ENCODE data around the gene STRIP2. TPM values are rescaled to one million over a fixed set of nuclear protein-coding genes. Genes with fewer than 3 reads are reported as not detected.

The STRIP2 gene
- total and polyA plus RNA-seq, 4 experiments from 2014 or later: 0.20 to 0.22 TPM; not detected in 2

- H3K27me3 Mint-ChIP-seq: no peaks in the 10 kb centered on the region
- H3K4me1 Mint-ChIP-seq: no peaks in the 10 kb centered on the region
- DNase-seq: no peak
- Histone ChIP-seq H3K4me1 (ENCODE audit: insufficient read depth, low read length) (no peaks in the 10 kb centered on the region), H3K27me3 (ENCODE audit: insufficient read depth, low read length) (no peaks in the 10 kb centered on the region), H3K9me3 (ENCODE audit: control insufficient read depth in 1 of 2, low read length in 2 of 2) (no peaks in the 10 kb centered on the region), H3K4me3 (ENCODE audit: low read length in 2 of 2) (no peak overlapping the region), H3K36me3 (ENCODE audit: insufficient read depth, low read length) (no peaks in the 10 kb centered on the region), H3K27ac (ENCODE audit: low read depth, low read length) (no peak overlapping the region)
- ChIA-PET CTCF (ENCODE audit: partially characterized antibody) (interaction anchor here (1.0 to 3.2 kb wide), 2 partner anchors 16 to 19 kb away, joined by 4 to 8 read pairs; partner anchors contain the start of gene STRIP2), POLR2A (ENCODE audit: partially characterized antibody) (interaction anchor here (0.5 kb wide), 1 partner anchor 1980 kb away, joined by 3 read pairs; no protein-coding TSS in a partner anchor)
- intact Hi-C loops (cut with micrococcal nuclease): no loop called here
- peaks cover 3 to 6% of the 10 kb centered on the region in 2 donors for H3K36me3 Mint-ChIP-seq
- H3K4me3 Mint-ChIP-seq: no peak overlapping the region
- peaks cover 0 to 11% (median 6%) of the 10 kb centered on the region in 8 donors for H3K9me3 Mint-ChIP-seq
- H3K27ac Mint-ChIP-seq: no peak overlapping the region
Measured at GRCh38 chr7:129453510-129454248, 19.4 kb downstream of the STRIP2 start.

- Mint-ChIP-seq H3K9me3 (peaks cover 0 to 5% (median under 1%) of the 10 kb centered on the region in 8 donors), H3K27ac (no peak overlapping the region), H3K27me3 (no peaks in the 10 kb centered on the region), H3K4me3 (peak overlapping the region in 1 of 8 donors; percentile 57), H3K36me3 (peaks cover 0 to under 1% of the 10 kb centered on the region in 2 donors), H3K4me1 (no peaks in the 10 kb centered on the region)
- no peak for DNase-seq
- no peaks in the 10 kb centered on the region for H3K4me1 ChIP-seq (ENCODE audit: insufficient read depth, low read length)
- H3K36me3 ChIP-seq (ENCODE audit: insufficient read depth, low read length): no peaks in the 10 kb centered on the region
- intact Hi-C loops (cut with micrococcal nuclease): no loop called here
- no peaks in the 10 kb centered on the region for H3K27me3 ChIP-seq (ENCODE audit: insufficient read depth, low read length)
- H3K9me3 ChIP-seq (ENCODE audit: control insufficient read depth in 1 of 2, low read length in 2 of 2): no peaks in the 10 kb centered on the region
- no peak overlapping the region for H3K27ac ChIP-seq (ENCODE audit: low read depth, low read length)
- POLR2A ChIA-PET (ENCODE audit: partially characterized antibody): no interaction called here
- CTCF ChIA-PET (ENCODE audit: partially characterized antibody): interaction anchor here (1.0 to 3.2 kb wide), 2 partner anchors 16 to 20 kb away, joined by 4 to 8 read pairs; partner anchors contain the start of gene STRIP2
- H3K4me3 ChIP-seq (ENCODE audit: low read length in 2 of 2): no peak overlapping the region
Measured at GRCh38 chr7:129454249-129454551, 20.0 kb downstream of the STRIP2 start.

- H3K36me3 ChIP-seq (ENCODE audit: insufficient read depth, low read length): no peaks in the 10 kb centered on the region
- no peaks in the 10 kb centered on the region for H3K9me3 Mint-ChIP-seq
- DNase-seq: no peak
- H3K4me1 ChIP-seq (ENCODE audit: insufficient read depth, low read length): no peaks in the 10 kb centered on the region
- H3K27me3 ChIP-seq (ENCODE audit: insufficient read depth, low read length): no peaks in the 10 kb centered on the region
- H3K4me3 Mint-ChIP-seq: no peak overlapping the region
- no peak overlapping the region for H3K27ac ChIP-seq (ENCODE audit: low read depth, low read length)
- H3K27ac Mint-ChIP-seq: no peak overlapping the region
- intact Hi-C loops (cut with micrococcal nuclease): no loop called here
- H3K9me3 ChIP-seq (ENCODE audit: control insufficient read depth in 1 of 2, low read length in 2 of 2): no peaks in the 10 kb centered on the region
- H3K4me3 ChIP-seq (ENCODE audit: low read length in 2 of 2): no peak overlapping the region
- H3K4me1 Mint-ChIP-seq: no peaks in the 10 kb centered on the region
- no peaks in the 10 kb centered on the region for H3K27me3 Mint-ChIP-seq
- CTCF ChIA-PET (ENCODE audit: partially characterized antibody): no interaction called here
- POLR2A ChIA-PET (ENCODE audit: partially characterized antibody): interaction anchor here (0.7 kb wide), 1 partner anchor 54 kb away, joined by 3 read pairs; no protein-coding TSS in a partner anchor
- H3K36me3 Mint-ChIP-seq: no peaks in the 10 kb centered on the region
Measured at GRCh38 chr7:129456421-129456820, 22.2 kb downstream of the STRIP2 start.

GRCh38 chr7:129457101-129457500, 22.9 kb downstream of the STRIP2 start:
- H3K9me3 ChIP-seq (ENCODE audit: control insufficient read depth in 1 of 2, low read length in 2 of 2): no peaks in the 10 kb centered on the region
- H3K4me1 ChIP-seq (ENCODE audit: insufficient read depth, low read length): no peaks in the 10 kb centered on the region
- H3K27me3 Mint-ChIP-seq: no peaks in the 10 kb centered on the region
- CTCF ChIA-PET (ENCODE audit: partially characterized antibody): no interaction called here
- no peak overlapping the region for H3K27ac ChIP-seq (ENCODE audit: low read depth, low read length)
- no peak for DNase-seq
- H3K36me3 Mint-ChIP-seq: no peaks in the 10 kb centered on the region
- POLR2A ChIA-PET (ENCODE audit: partially characterized antibody): no interaction called here
- H3K4me3 Mint-ChIP-seq: no peak overlapping the region
- H3K4me1 Mint-ChIP-seq: no peaks in the 10 kb centered on the region
- no peaks in the 10 kb centered on the region for H3K36me3 ChIP-seq (ENCODE audit: insufficient read depth, low read length)
- H3K4me3 ChIP-seq (ENCODE audit: low read length in 2 of 2): no peak overlapping the region
- H3K27ac Mint-ChIP-seq: no peak overlapping the region
- H3K9me3 Mint-ChIP-seq: no peaks in the 10 kb centered on the region
- H3K27me3 ChIP-seq (ENCODE audit: insufficient read depth, low read length): no peaks in the 10 kb centered on the region
- intact Hi-C loops (cut with micrococcal nuclease): no loop called here

- Histone ChIP-seq H3K9me3 (ENCODE audit: control insufficient read depth in 1 of 2, low read length in 2 of 2) (no peaks in the 10 kb centered on the region), H3K4me1 (ENCODE audit: insufficient read depth, low read length) (no peaks in the 10 kb centered on the region), H3K4me3 (ENCODE audit: low read length in 2 of 2) (no peak overlapping the region), H3K27ac (ENCODE audit: low read depth, low read length) (no peak overlapping the region), H3K27me3 (ENCODE audit: insufficient read depth, low read length) (no peaks in the 10 kb centered on the region), H3K36me3 (ENCODE audit: insufficient read depth, low read length) (no peaks in the 10 kb centered on the region)
- Mint-ChIP-seq H3K27ac (no peak overlapping the region), H3K9me3 (no peaks in the 10 kb centered on the region), H3K4me3 (no peak overlapping the region), H3K4me1 (no peaks in the 10 kb centered on the region), H3K36me3 (no peaks in the 10 kb centered on the region), H3K27me3 (no peaks in the 10 kb centered on the region)
- ChIA-PET CTCF (ENCODE audit: partially characterized antibody) (interaction anchor here (0.6 kb wide), 1 partner anchor 553 kb away, joined by 3 read pairs; no protein-coding TSS in a partner anchor), POLR2A (ENCODE audit: partially characterized antibody) (no interaction called here)
- intact Hi-C loops (cut with micrococcal nuclease): no loop called here
- no peak for DNase-seq
Measured at GRCh38 chr7:129458171-129458570, 23.9 kb downstream of the STRIP2 start.

- Mint-ChIP-seq H3K36me3 (no peaks in the 10 kb centered on the region), H3K27me3 (no peaks in the 10 kb centered on the region), H3K4me1 (no peaks in the 10 kb centered on the region), H3K4me3 (no peak overlapping the region), H3K9me3 (no peaks in the 10 kb centered on the region), H3K27ac (no peak overlapping the region)
- no peak for DNase-seq
- H3K27ac ChIP-seq (ENCODE audit: low read depth, low read length): no peak overlapping the region
- H3K36me3 ChIP-seq (ENCODE audit: insufficient read depth, low read length): no peaks in the 10 kb centered on the region
- H3K4me1 ChIP-seq (ENCODE audit: insufficient read depth, low read length): no peaks in the 10 kb centered on the region
- ChIA-PET POLR2A (ENCODE audit: partially characterized antibody) (no interaction called here), CTCF (ENCODE audit: partially characterized antibody) (interaction anchor here (0.7 to 1.1 kb wide), 4 partner anchors 86 to 243 kb away, joined by 3 read pairs; no protein-coding TSS in a partner anchor)
- H3K9me3 ChIP-seq (ENCODE audit: control insufficient read depth in 1 of 2, low read length in 2 of 2): no peaks in the 10 kb centered on the region
- intact Hi-C loops (cut with micrococcal nuclease): no loop called here
- H3K4me3 ChIP-seq (ENCODE audit: low read length in 2 of 2): no peak overlapping the region
- no peaks in the 10 kb centered on the region for H3K27me3 ChIP-seq (ENCODE audit: insufficient read depth, low read length)
Measured at GRCh38 chr7:129461809-129462208, 27.6 kb downstream of the STRIP2 start.

GRCh38 chr7:129462420-129462819, 28.2 kb downstream of the STRIP2 start:
- CTCF ChIA-PET (ENCODE audit: partially characterized antibody): interaction anchor here (0.9 to 1.3 kb wide), 4 partner anchors 9 to 244 kb away, joined by 3 to 7 read pairs (median 3); no protein-coding TSS in a partner anchor
- H3K36me3 Mint-ChIP-seq: no peaks in the 10 kb centered on the region

More at GRCh38 chr7:129462420-129462819, 28.2 kb downstream of the STRIP2 start:
- intact Hi-C loops (cut with micrococcal nuclease): no loop called here
- no peak overlapping the region for H3K4me3 Mint-ChIP-seq
- Histone ChIP-seq H3K27ac (ENCODE audit: low read depth, low read length) (no peak overlapping the region), H3K36me3 (ENCODE audit: insufficient read depth, low read length) (no peaks in the 10 kb centered on the region), H3K27me3 (ENCODE audit: insufficient read depth, low read length) (no peaks in the 10 kb centered on the region), H3K4me1 (ENCODE audit: insufficient read depth, low read length) (no peaks in the 10 kb centered on the region), H3K4me3 (ENCODE audit: low read length in 2 of 2) (no peak overlapping the region), H3K9me3 (ENCODE audit: control insufficient read depth in 1 of 2, low read length in 2 of 2) (no peaks in the 10 kb centered on the region)
- H3K27ac Mint-ChIP-seq: no peak overlapping the region
- POLR2A ChIA-PET (ENCODE audit: partially characterized antibody): no interaction called here
- no peaks in the 10 kb centered on the region for H3K4me1 Mint-ChIP-seq
- DNase-seq: no peak
- H3K9me3 Mint-ChIP-seq: no peaks in the 10 kb centered on the region
- H3K27me3 Mint-ChIP-seq: no peaks in the 10 kb centered on the region

Data from CD4-positive, alpha-beta memory T cell (primary cell).